Body of pancreas (tissue), 4 donors: ENCODE measurements around the gene CYP4F12. TPM values are rescaled to one million over a fixed set of nuclear protein-coding genes. Genes with fewer than 3 reads are reported as not detected.

ENCODE experiments used
- ATAC-seq: fragments of 150-250 bp; one replicate; pipeline ENCODE4 v1.9.1; 2016
- DNase-seq, 4 donors: peaks; one replicate each; pipeline ENCODE4 v3.0.0-alpha.2; 2019
- H3K27ac ChIP-seq, 4 donors: fragments of 200-600 bp; sonication (generic); 1 replicate in 3 of 4; 2 replicates in 1 of 4; pipeline versions ENCODE4 v1.5.1 to v1.6.1; 2016 to 2019; ENCODE audit warnings: mild to moderate bottlenecking in 1 of 4, mixed read lengths in 1 of 4, moderate library complexity in 1 of 4
- H3K27me3 ChIP-seq, 2 donors: fragments of 200-600 bp; sonication (generic); one replicate each; pipeline ENCODE4 v1.6.0; 2016; ENCODE audit warnings: mild to moderate bottlenecking in 1 of 2
- H3K36me3 ChIP-seq, 2 donors: fragments of 200-600 bp; sonication (generic); replicated peaks in 1 of 2; 2 replicates each; pipeline ENCODE4 v1.5.1; 2016; ENCODE audit warnings: low read depth in 2 of 2; ENCODE audit not compliant: insufficient read depth in 1 of 2
- H3K4me1 ChIP-seq: fragments of 200-600 bp; sonication (generic); one replicate; pipeline ENCODE4 v1.6.0; 2016
- H3K4me3 ChIP-seq, 2 donors: fragments of 200-600 bp; sonication (generic); 1 replicate in 1 of 2; 2 replicates in 1 of 2; pipeline ENCODE4 v1.5.1; 2016 to 2019
- H3K9me3 ChIP-seq, 3 donors: fragments of 200-600 bp; sonication (generic); 1 replicate in 2 of 3; 2 replicates in 1 of 3; pipeline ENCODE4 v1.5.1; 2016
- POLR2A ChIP-seq, 3 donors: fragments of 450-650 bp; IDR thresholded peaks; one replicate each; pipeline ENCODE4 v1.6.1; 2016; ENCODE audit warnings: antibody characterized with exemption in 3 of 3, mild to moderate bottlenecking in 2 of 3
- WGBS, 2 donors: methylation state at CpG; one replicate each; pipeline ENCODE4 v1.1.5; 2017; 5-methylcytosine and 5-hydroxymethylcytosine counted together
- intact Hi-C: fragments of 100-400 bp; cut with DNase I; formaldehyde crosslinking; loops from one replicate; pipeline ENCODE4 v1.15.1; 2023
- total RNA-seq, 2 donors: library from RNA; depleted of rRNA; stranded (reverse); fragments of >200 nt; gene quantifications; one replicate each; pipeline ENCODE4 v1.1.0, GENCODE V29; 2016
- TF ChIP-seq, protein P1 (sequence below), 7 experiments: fragments of 450-650 bp in 4 of 7; fragments of 200-600 bp in 3 of 7; sonication (generic) in 3 of 7; IDR thresholded peaks; one replicate each; pipeline ENCODE4 v1.5.1; 2016 to 2019; ENCODE audit warnings: antibody characterized with exemption in 7 of 7

Gene CYP4F12
- total RNA-seq, 2 donors from 2014 or later: 15.8 TPM; not detected in 1

GRCh38 chr19:15721268-15721667 lies 48.4 kb downstream of the CYP4F12 start:
- no peak for ATAC-seq
- Histone ChIP-seq H3K9me3 (no peaks in the 10 kb centered on the region), H3K27ac (no peak overlapping the region), H3K4me3 (no peak overlapping the region), H3K4me1 (no peaks in the 10 kb centered on the region), H3K27me3 (no peaks in the 10 kb centered on the region), H3K36me3 (no peaks in the 10 kb centered on the region)
- TF ChIP-seq, protein P1, sequence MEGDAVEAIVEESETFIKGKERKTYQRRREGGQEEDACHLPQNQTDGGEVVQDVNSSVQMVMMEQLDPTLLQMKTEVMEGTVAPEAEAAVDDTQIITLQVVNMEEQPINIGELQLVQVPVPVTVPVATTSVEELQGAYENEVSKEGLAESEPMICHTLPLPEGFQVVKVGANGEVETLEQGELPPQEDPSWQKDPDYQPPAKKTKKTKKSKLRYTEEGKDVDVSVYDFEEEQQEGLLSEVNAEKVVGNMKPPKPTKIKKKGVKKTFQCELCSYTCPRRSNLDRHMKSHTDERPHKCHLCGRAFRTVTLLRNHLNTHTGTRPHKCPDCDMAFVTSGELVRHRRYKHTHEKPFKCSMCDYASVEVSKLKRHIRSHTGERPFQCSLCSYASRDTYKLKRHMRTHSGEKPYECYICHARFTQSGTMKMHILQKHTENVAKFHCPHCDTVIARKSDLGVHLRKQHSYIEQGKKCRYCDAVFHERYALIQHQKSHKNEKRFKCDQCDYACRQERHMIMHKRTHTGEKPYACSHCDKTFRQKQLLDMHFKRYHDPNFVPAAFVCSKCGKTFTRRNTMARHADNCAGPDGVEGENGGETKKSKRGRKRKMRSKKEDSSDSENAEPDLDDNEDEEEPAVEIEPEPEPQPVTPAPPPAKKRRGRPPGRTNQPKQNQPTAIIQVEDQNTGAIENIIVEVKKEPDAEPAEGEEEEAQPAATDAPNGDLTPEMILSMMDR (IDR thresholded peaks at IDR 0.05): no peak
- TF ChIP-seq POLR2A (IDR thresholded peaks at IDR 0.05): no peak
- DNase-seq: no peak
- 69 to 74% methylated on average over 1 of the region's 1 CpG for WGBS, 2 donors
- intact Hi-C loops: no loop called here

GRCh38 chr19:15722956-15723355 lies 50.1 kb downstream of the CYP4F12 start:
- H3K27ac ChIP-seq: no peak overlapping the region
- no peaks in the 10 kb centered on the region for H3K9me3 ChIP-seq
- H3K4me1 ChIP-seq: no peaks in the 10 kb centered on the region
- H3K27me3 ChIP-seq: no peaks in the 10 kb centered on the region
- WGBS, 2 donors: 21 to 23% methylated on average over 15 to 25 of the region's 25 CpGs
- no peak for DNase-seq
- TF ChIP-seq, protein P1 (IDR thresholded peaks at IDR 0.05): no peak
- no peak for TF ChIP-seq POLR2A (IDR thresholded peaks at IDR 0.05)
- H3K4me3 ChIP-seq: no peak overlapping the region
- intact Hi-C loops: no loop called here
- no peak for ATAC-seq
- no peaks in the 10 kb centered on the region for H3K36me3 ChIP-seq

DNA sequence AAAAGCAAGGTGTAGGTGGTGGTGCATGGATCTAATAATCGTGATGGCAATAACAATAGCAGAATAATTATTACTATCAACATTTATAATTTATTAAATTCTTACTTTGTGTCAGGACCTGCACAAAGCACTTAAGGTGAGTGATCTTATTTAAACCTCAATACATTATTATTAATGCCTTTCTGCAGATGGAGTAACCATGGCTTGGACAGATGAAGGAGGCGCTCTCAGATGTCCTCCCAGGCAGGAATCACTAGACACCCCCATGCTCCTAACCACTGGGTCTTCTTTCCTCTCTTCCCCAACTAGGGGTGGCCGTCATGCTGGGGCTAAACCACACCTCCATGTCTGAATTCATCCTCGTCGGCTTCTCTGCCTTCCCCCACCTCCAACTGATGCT lies 54.8 kb downstream of the CYP4F12 start, which contains the start of gene OR10H2:
OR10H2 (plus strand) TSS at position 301 of the 400 bp plus-strand sequence; CDS start at position 321, 20 bp downstream.
- no peak within 1 kb of the TSS for H3K4me3 ChIP-seq
- 54 to 59% methylated on average over 5 of the region's 5 CpGs for WGBS, 2 donors
- H3K36me3 ChIP-seq: no peaks in the 10 kb centered on the region
- DNase-seq: no peak
- TF ChIP-seq, protein P1 (IDR thresholded peaks at IDR 0.05): no peak
- TF ChIP-seq POLR2A (IDR thresholded peaks at IDR 0.05): no peak
- ATAC-seq: no peak
- H3K9me3 ChIP-seq: no peaks in the 10 kb centered on the region
- no peaks in the 10 kb centered on the region for H3K27me3 ChIP-seq
- intact Hi-C loops: no loop called here
- no peak within 1 kb of the TSS for H3K27ac ChIP-seq
- no peaks in the 10 kb centered on the region for H3K4me1 ChIP-seq

- no peak for ATAC-seq
- 24 to 42% methylated on average over 1 of the region's 1 CpG for WGBS, 2 donors
Measured at GRCh38 chr19:15730538-15730937, 57.7 kb downstream of the CYP4F12 start.

GRCh38 chr19:15732388-15732787 lies 59.5 kb downstream of the CYP4F12 start:
- ATAC-seq (no peak), DNase-seq (no peak)
- H3K36me3 ChIP-seq: no peaks in the 10 kb centered on the region
- H3K4me1 ChIP-seq: no peaks in the 10 kb centered on the region
- WGBS, 2 donors: 20 to 33% methylated on average over 1 of the region's 1 CpG
- no peaks in the 10 kb centered on the region for H3K9me3 ChIP-seq
- H3K27me3 ChIP-seq: no peaks in the 10 kb centered on the region
- no peak overlapping the region for H3K4me3 ChIP-seq
- TF ChIP-seq, protein P1 (IDR thresholded peaks at IDR 0.05): no peak
- TF ChIP-seq POLR2A (IDR thresholded peaks at IDR 0.05): no peak
- intact Hi-C loops: no loop called here
- no peak overlapping the region for H3K27ac ChIP-seq

More at GRCh38 chr19:15730538-15730937, 57.7 kb downstream of the CYP4F12 start:
- H3K36me3 ChIP-seq: no peaks in the 10 kb centered on the region
- no peak overlapping the region for H3K4me3 ChIP-seq
- no peaks in the 10 kb centered on the region for H3K9me3 ChIP-seq
- no peak for TF ChIP-seq POLR2A (IDR thresholded peaks at IDR 0.05)
- TF ChIP-seq, protein P1 (IDR thresholded peaks at IDR 0.05): no peak
- H3K27me3 ChIP-seq: no peaks in the 10 kb centered on the region
- no peaks in the 10 kb centered on the region for H3K4me1 ChIP-seq
- intact Hi-C loops: no loop called here
- no peak for DNase-seq
- H3K27ac ChIP-seq: no peak overlapping the region
